ENCODE measurements around the gene UHRF2. TPM values are rescaled to one million over a fixed set of nuclear protein-coding genes. Genes with fewer than 3 reads are reported as not detected.

UHRF2 gene
- total RNA-seq, 1 donor: 192 TPM

DNA sequence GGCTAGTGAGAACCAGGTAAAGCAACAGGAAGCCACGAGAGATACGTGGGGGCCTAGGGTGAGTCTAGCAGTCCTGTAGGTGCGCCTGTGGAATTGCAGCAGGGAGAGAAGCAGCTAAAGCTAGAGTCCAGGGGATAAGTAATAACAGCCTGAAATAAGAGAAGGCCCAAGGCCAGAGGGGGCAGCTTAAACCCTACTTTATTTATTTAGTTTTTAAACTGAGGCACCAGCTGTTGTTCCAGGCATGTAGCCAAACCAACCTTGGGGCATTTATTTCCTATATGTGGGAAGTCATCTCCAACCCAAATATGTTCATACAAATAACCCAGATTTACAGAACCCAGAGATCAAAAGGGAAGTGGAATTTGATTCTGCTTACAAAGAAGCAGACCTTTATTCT lies 139.0 kb downstream of the UHRF2 start:
- no peak overlapping the region for H3K4me3 ChIP-seq (ENCODE audit: low read length)
- H3K9me3 ChIP-seq (ENCODE audit: low read depth, low read length): no peaks in the 10 kb centered on the region
- H3K27me3 ChIP-seq (ENCODE audit: insufficient read depth, low read length): no peaks in the 10 kb centered on the region
- H3K4me1 ChIP-seq (ENCODE audit: insufficient read depth, low read length): no peaks in the 10 kb centered on the region

GRCh38 chr9:6552498-6553121 lies 139.6 kb downstream of the UHRF2 start:
- Histone ChIP-seq H3K4me3 (ENCODE audit: low read length) (no peak overlapping the region), H3K27me3 (ENCODE audit: insufficient read depth, low read length) (no peaks in the 10 kb centered on the region), H3K9me3 (ENCODE audit: low read depth, low read length) (no peaks in the 10 kb centered on the region), H3K4me1 (ENCODE audit: insufficient read depth, low read length) (no peaks in the 10 kb centered on the region)

DNA sequence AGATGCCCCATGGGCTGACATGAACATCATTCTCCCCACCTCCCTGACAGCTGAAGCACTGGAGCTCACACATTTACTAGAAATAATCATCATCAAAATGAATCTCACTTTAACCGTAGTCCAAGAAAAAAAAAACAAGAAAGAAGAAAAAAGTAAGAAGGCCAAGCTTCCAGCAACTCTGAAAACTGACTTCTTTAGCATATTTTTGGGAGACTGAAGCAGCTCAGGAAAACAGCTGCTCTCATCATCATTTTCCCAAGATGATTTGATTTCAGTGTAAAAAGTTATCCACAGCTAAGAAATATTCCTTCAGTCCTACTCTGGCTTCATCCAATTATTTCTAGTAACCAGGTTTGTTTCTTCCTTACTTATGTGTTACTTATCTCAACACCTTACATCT lies 140.9 kb downstream of the UHRF2 start:
- Histone ChIP-seq H3K4me3 (ENCODE audit: low read length) (no peak overlapping the region), H3K9me3 (ENCODE audit: low read depth, low read length) (no peaks in the 10 kb centered on the region), H3K27me3 (ENCODE audit: insufficient read depth, low read length) (no peaks in the 10 kb centered on the region), H3K4me1 (ENCODE audit: insufficient read depth, low read length) (no peaks in the 10 kb centered on the region)

Other genes with a start within 250 kb of the UHRF2 start
- gene IL33, start 197.4 kb upstream of the UHRF2 start, total RNA-seq: not detected
- not detected for gene TPD52L3, start 84.8 kb upstream of the UHRF2 start, total RNA-seq
- gene GLDC, start 232.5 kb downstream of the UHRF2 start, total RNA-seq: 0.21 TPM